Kidney (tissue), 14 donors: ENCODE data around the gene EVA1A. TPM values are rescaled to one million over a fixed set of nuclear protein-coding genes. Genes with fewer than 3 reads are reported as not detected.

Experiments used
- DNase-seq, 5 donors: peaks; one replicate each; pipeline ENCODE4 v3.0.0-alpha.2; 2013 to 2020
- FAIRE-seq: peaks from 2 replicates; lab custom pipeline; 2012; peaks lifted over from hg19 to GRCh38; lab: Jason Lieb, UNC
- H3K27ac ChIP-seq, 2 donors: one replicate each; pipeline ENCODE4 v1.7.0; 2013; ENCODE audit warnings: low read depth in 2 of 2, low read length in 2 of 2, inconsistent platforms in 1 of 2
- H3K27me3 ChIP-seq: one replicate; pipeline ENCODE4 v1.7.1; 2013; ENCODE audit warnings: low read length, inconsistent platforms; ENCODE audit not compliant: control insufficient read depth, insufficient read depth
- H3K36me3 ChIP-seq, 3 donors: one replicate each; pipeline versions ENCODE4 v1.7.0 to v1.7.1; 2013; ENCODE audit warnings: low read length in 3 of 3, control low read depth in 1 of 3, inconsistent platforms in 1 of 3; ENCODE audit not compliant: insufficient read depth in 3 of 3, control insufficient read depth in 2 of 3
- H3K4me1 ChIP-seq, 3 donors: one replicate each; pipeline versions ENCODE4 v1.7.0 to v1.7.1; 2013; ENCODE audit warnings: low read length in 3 of 3, inconsistent platforms in 1 of 3, low read depth in 1 of 3; ENCODE audit not compliant: control insufficient read depth in 2 of 3, insufficient read depth in 2 of 3
- H3K4me3 ChIP-seq, 3 donors: one replicate each; pipeline versions ENCODE4 v1.7.0 to v1.8.1; 2013; ENCODE audit warnings: low read length in 3 of 3, control low read depth in 1 of 3, inconsistent platforms in 1 of 3
- H3K9ac ChIP-seq, 3 donors: one replicate each; pipeline versions ENCODE4 v1.7.0 to v1.7.1; 2013; ENCODE audit warnings: low read length in 3 of 3, control low read depth in 1 of 3, inconsistent platforms in 1 of 3
- H3K9me3 ChIP-seq, 3 donors: one replicate each; pipeline versions ENCODE4 v1.7.0 to v1.7.1; 2013; ENCODE audit warnings: low read length in 3 of 3, control low read depth in 1 of 3, inconsistent platforms in 1 of 3; ENCODE audit not compliant: control insufficient read depth in 2 of 3, insufficient read depth in 1 of 3
- intact Hi-C: fragments of 100-400 bp; cut with DNase I; formaldehyde crosslinking; loops from one replicate; pipeline ENCODE4 v1.11.1; 2022
- polyA plus RNA-seq: library from polyadenylated mRNA; stranded (reverse); fragments of 350-450 nt; fragmentation: Illumina TruSeq; extraction: RNeasy Lipid Tissue Mini Kit (QIAGEN cat#74804); gene quantifications from one replicate; pipeline ENCODE4 v1.2.3, GENCODE V29; 2014; ENCODE audit warnings: low read depth, low replicate concordance; ENCODE audit not compliant: insufficient read depth
- total RNA-seq: library from RNA; stranded (reverse); fragmentation: NEBNext Ultra II Directional; extraction: Animal tissue kit (Norgen Biotek cat#: 25700); gene quantifications from one replicate; pipeline ENCODE4 v1.2.1, GENCODE V29; 2021
- TF ChIP-seq, protein P1 (sequence below): IDR thresholded peaks from 3 replicates; pipeline ENCODE4 v1.5.1; 2012; ENCODE audit warnings: mild to moderate bottlenecking, moderate library complexity, borderline replicate concordance; ENCODE audit not compliant: insufficient read depth; ENCODE audit errors: extremely low read depth
- donor health status: control.
- donor health status: control.
- donor health status: control.
- donor health status: control.
- donor health status: control.
- donor health status: DM: yes; HTN: yes; CAD: no.
- donor health status: Normal renal cell carcinoma (clear cell type).

The EVA1A gene
- total and polyA plus RNA-seq, 2 donors from 2014 or later = 28.1 to 32.4 TPM

DNA sequence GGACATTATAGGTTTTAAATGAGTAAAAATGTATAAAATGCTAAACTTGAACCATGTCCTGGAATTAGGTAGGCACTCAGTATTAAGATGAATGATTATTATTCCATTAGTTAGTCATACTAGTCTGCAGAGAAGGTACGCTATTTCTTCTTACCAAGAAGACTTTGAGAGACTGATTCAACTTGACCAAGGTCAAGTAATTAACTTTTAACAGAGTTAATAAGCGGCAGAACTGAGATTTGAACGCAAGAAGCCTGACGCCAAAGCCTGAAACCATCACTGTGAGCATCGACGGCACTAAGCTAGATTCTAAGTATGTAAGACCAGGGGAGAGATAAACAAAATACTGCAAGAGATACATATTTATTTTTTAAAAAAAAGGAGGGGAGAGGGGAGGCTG, 2.6 kb downstream of the EVA1A start:
- FAIRE-seq = no peak
- peaks cover 0 to 48% (median 25%) of the 10 kb centered on the region in 3 donors for H3K4me1 ChIP-seq
- H3K27me3 ChIP-seq = no peaks in the 10 kb centered on the region
- DNase-seq = no peak
- intact Hi-C loops = no loop called here
- peak overlapping the region in 1 of 2 donors; percentile 32 for H3K27ac ChIP-seq
- H3K36me3 ChIP-seq = peaks cover 0 to 5% (median 0%) of the 10 kb centered on the region in 3 donors
- TF ChIP-seq, protein P1, sequence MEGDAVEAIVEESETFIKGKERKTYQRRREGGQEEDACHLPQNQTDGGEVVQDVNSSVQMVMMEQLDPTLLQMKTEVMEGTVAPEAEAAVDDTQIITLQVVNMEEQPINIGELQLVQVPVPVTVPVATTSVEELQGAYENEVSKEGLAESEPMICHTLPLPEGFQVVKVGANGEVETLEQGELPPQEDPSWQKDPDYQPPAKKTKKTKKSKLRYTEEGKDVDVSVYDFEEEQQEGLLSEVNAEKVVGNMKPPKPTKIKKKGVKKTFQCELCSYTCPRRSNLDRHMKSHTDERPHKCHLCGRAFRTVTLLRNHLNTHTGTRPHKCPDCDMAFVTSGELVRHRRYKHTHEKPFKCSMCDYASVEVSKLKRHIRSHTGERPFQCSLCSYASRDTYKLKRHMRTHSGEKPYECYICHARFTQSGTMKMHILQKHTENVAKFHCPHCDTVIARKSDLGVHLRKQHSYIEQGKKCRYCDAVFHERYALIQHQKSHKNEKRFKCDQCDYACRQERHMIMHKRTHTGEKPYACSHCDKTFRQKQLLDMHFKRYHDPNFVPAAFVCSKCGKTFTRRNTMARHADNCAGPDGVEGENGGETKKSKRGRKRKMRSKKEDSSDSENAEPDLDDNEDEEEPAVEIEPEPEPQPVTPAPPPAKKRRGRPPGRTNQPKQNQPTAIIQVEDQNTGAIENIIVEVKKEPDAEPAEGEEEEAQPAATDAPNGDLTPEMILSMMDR = no peak
- H3K9me3 ChIP-seq = no peaks in the 10 kb centered on the region
- H3K4me3 ChIP-seq = no peak overlapping the region
- H3K9ac ChIP-seq = no peak overlapping the region

GRCh38 chr2:75557474-75558133, 3.1 kb downstream of the EVA1A start:
- H3K9me3 ChIP-seq = no peaks in the 10 kb centered on the region
- no peak for DNase-seq
- FAIRE-seq = no peak
- H3K4me1 ChIP-seq = peaks cover 0 to 45% (median 25%) of the 10 kb centered on the region in 3 donors
- intact Hi-C loops = no loop called here
- no peaks in the 10 kb centered on the region for H3K27me3 ChIP-seq
- H3K27ac ChIP-seq = peak overlapping the region in 1 of 2 donors; percentile 32
- H3K4me3 ChIP-seq = no peak overlapping the region
- peaks cover 0 to 5% (median 0%) of the 10 kb centered on the region in 3 donors for H3K36me3 ChIP-seq
- TF ChIP-seq, protein P1 = no peak
- H3K9ac ChIP-seq = no peak overlapping the region

GRCh38 chr2:75556679-75557366, 3.9 kb downstream of the EVA1A start:
- H3K36me3 ChIP-seq = peaks cover 0 to 5% (median 0%) of the 10 kb centered on the region in 3 donors
- FAIRE-seq (no peak), DNase-seq (peak in 1 of 5 donors; percentile 9)
- no peaks in the 10 kb centered on the region for H3K27me3 ChIP-seq
- H3K4me3 ChIP-seq = no peak overlapping the region
- intact Hi-C loops = no loop called here
- H3K4me1 ChIP-seq = peaks cover 0 to 37% (median 21%) of the 10 kb centered on the region in 3 donors
- no peak overlapping the region for H3K9ac ChIP-seq
- H3K27ac ChIP-seq = no peak overlapping the region
- TF ChIP-seq, protein P1 = no peak
- no peaks in the 10 kb centered on the region for H3K9me3 ChIP-seq
